Caco-2 (cell line): ENCODE results near the gene RMRP. TPM values are rescaled to one million over a fixed set of nuclear protein-coding genes. Genes with fewer than 3 reads are reported as not detected.

Experiments used
- BruUV-seq: library from RNA; stranded (reverse); fragments of 400-500 nt; replicated peaks from 2 replicates; lab custom pipeline; 2021; lab: Mats Ljungman, UMichigan
- CTCF ChIA-PET: fragments of 300-600 bp; sonication (Branson Sonifier 250); formaldehyde crosslinking; loops from one replicate; lab custom pipeline; 2022; ENCODE audit warnings: antibody characterized with exemption; lab: Charles Lee
- POLR2A ChIA-PET: fragments of 300-600 bp; sonication (Branson Sonifier 250); formaldehyde crosslinking; loops from one replicate; lab custom pipeline; 2022; ENCODE audit warnings: antibody characterized with exemption; lab: Charles Lee
- DNase-seq, 2 experiments: peaks; one replicate each; pipeline versions ENCODE4 v3.0.0 to v3.0.0-alpha.2; 2020 to 2022
- H3K27me3 ChIP-seq: replicated peaks from 2 replicates; pipeline ENCODE4 v1.6.0; 2011; ENCODE audit warnings: low read length; ENCODE audit not compliant: control insufficient read depth, insufficient read depth
- H3K36me3 ChIP-seq: 2 replicates; pipeline ENCODE4 v1.5.1; 2011; ENCODE audit warnings: low read length; ENCODE audit not compliant: control insufficient read depth, insufficient read depth
- H3K4me1 ChIP-seq: fragments of 250-450 bp; sonication (Bioruptor Pico); 2 replicates; pipeline ENCODE4 v1.5.1; 2020; ENCODE audit warnings: mild to moderate bottlenecking
- H3K4me3 ChIP-seq: 2 replicates; pipeline ENCODE4 v1.5.1; 2011; ENCODE audit warnings: low read depth, mild to moderate bottlenecking, control low read depth, low read length
- H3K9me3 ChIP-seq: fragments of 250-450 bp; sonication (Bioruptor Pico); 2 replicates; pipeline ENCODE4 v1.5.1; 2020; ENCODE audit warnings: mild to moderate bottlenecking, moderate library complexity
- H3K27ac Mint-ChIP-seq: one replicate; pipeline ENCODE4 v1.8.0; 2022; ENCODE audit warnings: mixed read lengths; ENCODE audit not compliant: unreplicated experiment
- H3K27me3 Mint-ChIP-seq: one replicate; pipeline ENCODE4 v1.8.0; 2022; ENCODE audit warnings: mixed read lengths; ENCODE audit not compliant: insufficient read depth, unreplicated experiment
- H3K36me3 Mint-ChIP-seq: one replicate; pipeline ENCODE4 v1.8.0; 2022; ENCODE audit warnings: mild to moderate bottlenecking, mixed read lengths; ENCODE audit not compliant: insufficient read depth, unreplicated experiment
- H3K4me1 Mint-ChIP-seq: one replicate; pipeline ENCODE4 v1.8.0; 2022; ENCODE audit warnings: low read depth, mixed read lengths; ENCODE audit not compliant: unreplicated experiment
- H3K4me3 Mint-ChIP-seq: one replicate; pipeline ENCODE4 v1.8.0; 2022; ENCODE audit warnings: mild to moderate bottlenecking, moderate library complexity, mixed read lengths; ENCODE audit not compliant: unreplicated experiment
- H3K9me3 Mint-ChIP-seq: one replicate; pipeline ENCODE4 v1.8.0; 2022; ENCODE audit warnings: mixed read lengths; ENCODE audit not compliant: unreplicated experiment
- CTCF ChIP-seq, 2 experiments: fragments of 200-600 bp in 1 of 2; IDR thresholded peaks; 1 replicate in 1 of 2; 2 replicates in 1 of 2; pipeline versions ENCODE4 v1.5.1 to v1.8.0; 2011 to 2022; ENCODE audit warnings: antibody characterized with exemption in 1 of 2, control low read depth in 1 of 2, inconsistent platforms in 1 of 2, low read depth in 1 of 2, low read length in 1 of 2, mild to moderate bottlenecking in 1 of 2, moderate library complexity in 1 of 2; ENCODE audit not compliant: insufficient read depth in 1 of 2, severe bottlenecking in 1 of 2, unreplicated experiment in 1 of 2
- intact Hi-C: fragments of 100-400 bp; cut with micrococcal nuclease; formaldehyde crosslinking; loops from one replicate; pipeline ENCODE4 v1.10.0; 2022; ENCODE audit not compliant: unreplicated experiment
- total RNA-seq: library from RNA; stranded (reverse); gene quantifications from 2 replicates; pipeline ENCODE4 v1.2.3, GENCODE V29; 2022

The RMRP gene
- total RNA-seq, 1 experiment from 2014 or later: 10,161 TPM

- H3K36me3 Mint-ChIP-seq: peaks cover 7% of the 10 kb centered on the region
- DNase-seq: no peak
- intact Hi-C loops: loop anchor here (5.0 kb wide), 2 partner anchors 162 to 233 kb away; no protein-coding TSS in a partner anchor
- no peak for TF ChIP-seq CTCF (IDR thresholded peaks at IDR 0.05; ENCODE audit: insufficient read depth in 1 of 2, low read depth in 1 of 2, low read length in 1 of 2, severe bottlenecking in 1 of 2, unreplicated experiment in 1 of 2)
- H3K4me1 Mint-ChIP-seq: peaks cover 10% of the 10 kb centered on the region
- H3K9me3 Mint-ChIP-seq: no peaks in the 10 kb centered on the region
- no peak overlapping the region for H3K4me3 Mint-ChIP-seq
- H3K4me1 ChIP-seq: peaks cover 5% of the 10 kb centered on the region
- H3K36me3 ChIP-seq: no peaks in the 10 kb centered on the region
- no peaks in the 10 kb centered on the region for H3K27me3 ChIP-seq
- BruUV-seq: no TSS peak
- no peaks in the 10 kb centered on the region for H3K9me3 ChIP-seq
- H3K27ac Mint-ChIP-seq: no peak overlapping the region
- POLR2A ChIA-PET: no interaction called here
- CTCF ChIA-PET: interaction anchor here (1.2 kb wide), 1 partner anchor 8 kb away, joined by 3 read pairs; the partner anchor contains the start of genes CCDC107 and RMRP
- no peaks in the 10 kb centered on the region for H3K27me3 Mint-ChIP-seq
- no peak overlapping the region for H3K4me3 ChIP-seq
Measured at GRCh38 chr9:35649431-35650340, 8.1 kb downstream of the RMRP start.

GRCh38 chr9:35646533-35647265, 11.1 kb downstream of the RMRP start:
- POLR2A ChIA-PET: interaction anchor here (0.6 to 2.5 kb wide), 9 partner anchors 11 to 1002 kb away, joined by 3 to 35 read pairs (median 4); partner anchors contain the start of genes CCDC107, RMRP and RUSC2
- peak overlapping the region; percentile 46 for H3K4me3 ChIP-seq
- intact Hi-C loops: loop anchor here (1.0 to 5.0 kb wide), 5 partner anchors 11 to 236 kb away; partner anchors contain the start of genes CREB3 and TLN1
- Mint-ChIP-seq H3K36me3 (peaks cover 7% of the 10 kb centered on the region), H3K27me3 (no peaks in the 10 kb centered on the region), H3K27ac (peak overlapping the region; percentile 84), H3K4me3 (peak overlapping the region; percentile 81), H3K4me1 (peaks cover 10% of the 10 kb centered on the region), H3K9me3 (no peaks in the 10 kb centered on the region)
- peak; percentile 90 to 97 for DNase-seq
- peak; percentile 93 to 94 for TF ChIP-seq CTCF (IDR thresholded peaks at IDR 0.05; ENCODE audit: insufficient read depth in 1 of 2, low read depth in 1 of 2, low read length in 1 of 2, severe bottlenecking in 1 of 2, unreplicated experiment in 1 of 2)
- no peaks in the 10 kb centered on the region for H3K9me3 ChIP-seq
- H3K36me3 ChIP-seq: no peaks in the 10 kb centered on the region
- no peaks in the 10 kb centered on the region for H3K27me3 ChIP-seq
- H3K4me1 ChIP-seq: no peaks in the 10 kb centered on the region; the same call in 1 of the 2 replicates
- BruUV-seq: TSS peak; percentile 44
- CTCF ChIA-PET: interaction anchor here (0.6 to 2.4 kb wide), 20 partner anchors 11 to 383 kb away, joined by 3 to 31 read pairs (median 6); partner anchors contain the start of genes ARHGEF39, CCDC107, CREB3 and HINT2
